IPS-NIHi7 (cell line): ENCODE measurements around the gene TAOK2.
"Not testable (repeated sequence)": the region's sequence is repeated elsewhere in the genome, so short reads cannot be mapped to it uniquely, and the experiment has no call there.

Experiments used
- DNase-seq: peaks from one replicate; pipeline ENCODE4 v3.0.0; 2012; ENCODE audit warnings: mixed read lengths; ENCODE audit errors: extremely low spot score

The TAOK2 gene

GRCh38 chr16:30023586-30023985 lies 49.9 kb downstream of the TAOK2 start:
- no peak for DNase-seq

DNA sequence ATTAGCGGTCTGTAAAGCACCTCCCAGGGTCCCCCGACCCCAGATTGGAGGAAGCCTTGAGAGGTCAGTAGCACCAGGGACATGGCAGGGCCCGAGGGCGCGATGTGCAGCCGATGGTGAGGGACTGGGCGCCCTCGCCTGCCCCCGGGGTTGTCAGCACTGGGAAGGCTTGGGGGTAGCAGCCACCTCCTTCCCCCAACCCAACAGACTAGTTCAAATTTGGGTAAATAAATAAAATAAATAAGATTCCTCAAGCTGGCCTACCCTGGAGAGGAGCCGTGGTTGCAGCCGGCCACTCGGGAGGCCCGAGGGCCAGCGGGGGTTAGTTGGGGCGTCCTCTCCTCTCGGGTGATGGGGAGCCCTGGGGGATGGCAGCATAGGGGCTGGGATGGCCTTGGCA lies 50.8 kb downstream of the TAOK2 start:
- no peak for DNase-seq

DNA sequence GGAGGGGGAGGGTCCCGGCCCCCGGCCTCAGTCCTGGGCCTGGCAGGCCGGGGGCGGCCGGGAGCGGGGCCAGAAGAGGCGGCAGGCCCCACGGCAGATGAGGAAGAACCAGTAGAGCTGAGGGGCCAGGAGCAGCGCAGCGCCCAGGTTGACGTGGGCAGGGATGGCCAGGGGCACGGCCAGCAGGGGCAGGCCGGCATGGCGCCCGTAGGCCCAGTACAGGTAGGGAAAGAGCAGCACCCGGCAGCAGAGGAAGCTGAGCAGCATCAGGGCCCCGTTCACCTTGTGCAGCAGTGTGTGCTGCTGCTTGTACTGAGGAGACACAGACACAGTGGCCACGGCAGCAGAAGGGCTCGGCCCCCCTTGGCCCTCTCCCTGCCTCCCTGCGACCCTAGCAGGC lies 51.5 kb downstream of the TAOK2 start:
- DNase-seq, result no peak

- DNase-seq, result no peak
These were observed 51.9 kb downstream of the TAOK2 start for GRCh38 chr16:30025574-30025973.

DNA sequence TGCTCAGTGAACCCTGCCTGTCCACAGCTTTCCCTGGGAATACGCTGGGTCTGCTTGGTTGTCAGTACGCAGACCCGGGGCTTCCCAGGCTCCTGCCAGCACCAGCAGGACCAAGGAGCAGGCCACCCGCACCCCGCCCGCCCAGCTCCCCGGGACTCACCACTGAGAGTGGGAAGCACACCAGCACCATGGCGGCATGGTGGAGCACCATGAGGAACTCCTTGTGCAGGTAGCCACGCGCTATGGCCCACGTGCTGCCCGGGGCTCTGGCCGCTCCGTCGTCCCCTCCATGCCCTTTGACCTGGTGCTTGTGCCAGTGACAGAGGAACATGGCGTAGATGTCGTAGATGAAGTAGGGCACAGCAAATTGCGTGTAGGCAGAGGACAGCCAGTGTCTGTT lies 52.8 kb downstream of the TAOK2 start:
- DNase-seq, result no peak

DNA sequence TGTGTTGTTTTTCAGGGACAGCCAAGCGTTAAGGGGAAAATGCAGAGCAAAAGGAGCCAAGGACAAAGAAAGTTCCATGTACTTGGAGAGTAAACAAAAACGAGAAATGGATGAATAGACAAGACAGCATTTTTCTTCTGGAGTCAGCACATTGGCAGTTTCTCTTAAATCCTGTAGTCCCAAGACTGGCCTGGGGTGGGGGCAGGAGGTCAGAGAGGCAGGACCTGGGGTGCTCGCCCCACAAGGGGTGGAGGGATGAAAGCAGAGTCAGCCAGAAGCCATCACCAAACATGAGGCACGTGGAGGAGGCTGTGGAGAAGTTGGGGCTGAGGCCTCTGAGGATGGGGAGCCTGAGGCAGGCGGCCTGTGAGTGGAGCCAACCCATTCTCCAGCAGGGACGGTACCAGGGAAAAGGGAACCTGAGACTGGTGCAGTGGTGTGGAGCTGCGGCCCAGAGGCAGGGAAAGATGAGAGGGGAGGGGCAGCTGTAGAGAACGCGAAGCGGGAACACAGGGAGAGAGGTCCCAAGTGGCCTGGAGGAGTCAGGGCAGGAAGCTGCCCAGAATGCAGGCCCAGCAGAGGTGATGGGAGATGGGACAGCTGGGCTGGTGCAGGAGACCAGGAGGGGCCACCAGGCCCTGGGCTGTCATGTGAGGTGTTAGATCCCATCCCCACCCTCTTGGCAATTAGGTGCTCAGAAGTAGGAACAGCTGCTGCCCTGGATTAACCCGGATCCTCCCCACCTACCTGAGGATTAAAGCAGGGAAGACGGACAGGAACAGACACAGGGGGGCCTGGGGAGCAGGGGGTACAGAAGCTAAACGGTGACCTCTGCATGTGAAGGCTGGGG lies 54.1 kb downstream of the TAOK2 start:
- DNase-seq, result no peak

- peak; percentile 61 for DNase-seq
These were observed 54.9 kb downstream of the TAOK2 start for GRCh38 chr16:30028438-30029076.

DNA sequence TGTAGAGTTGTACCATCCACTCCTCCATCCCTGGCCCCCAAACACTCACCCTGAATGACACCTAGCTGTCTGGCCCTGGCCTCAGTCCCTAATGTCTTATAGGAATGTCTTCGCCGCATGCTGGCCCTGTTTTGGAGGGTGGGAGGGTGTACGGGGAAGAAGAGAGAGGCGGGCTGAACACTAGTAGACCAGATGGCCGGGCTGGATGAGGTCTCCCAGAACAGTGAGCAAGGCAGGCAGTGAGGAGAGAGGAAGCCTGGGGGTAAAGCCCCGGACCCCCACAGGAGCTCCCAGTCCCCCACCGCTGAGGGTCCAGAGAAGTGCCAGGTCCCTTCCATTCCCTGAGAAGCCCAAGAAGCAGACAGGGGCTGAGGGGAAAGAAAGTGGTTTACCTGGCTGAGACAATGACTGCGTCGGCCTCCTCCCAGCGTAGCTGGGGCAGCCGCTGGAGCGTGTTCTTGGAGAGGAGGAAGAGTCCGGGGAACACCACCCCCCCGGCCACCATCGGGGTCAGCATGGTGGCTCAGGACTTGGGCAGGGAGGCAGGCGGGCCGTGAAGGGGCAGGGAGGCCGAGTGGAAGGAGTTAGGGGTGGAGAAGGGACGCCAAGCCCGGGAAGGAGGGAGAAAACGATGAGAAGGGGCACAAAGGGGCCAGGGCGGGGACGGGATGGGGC lies 56.5 kb downstream of the TAOK2 start:
- DNase-seq, result no peak

DNA sequence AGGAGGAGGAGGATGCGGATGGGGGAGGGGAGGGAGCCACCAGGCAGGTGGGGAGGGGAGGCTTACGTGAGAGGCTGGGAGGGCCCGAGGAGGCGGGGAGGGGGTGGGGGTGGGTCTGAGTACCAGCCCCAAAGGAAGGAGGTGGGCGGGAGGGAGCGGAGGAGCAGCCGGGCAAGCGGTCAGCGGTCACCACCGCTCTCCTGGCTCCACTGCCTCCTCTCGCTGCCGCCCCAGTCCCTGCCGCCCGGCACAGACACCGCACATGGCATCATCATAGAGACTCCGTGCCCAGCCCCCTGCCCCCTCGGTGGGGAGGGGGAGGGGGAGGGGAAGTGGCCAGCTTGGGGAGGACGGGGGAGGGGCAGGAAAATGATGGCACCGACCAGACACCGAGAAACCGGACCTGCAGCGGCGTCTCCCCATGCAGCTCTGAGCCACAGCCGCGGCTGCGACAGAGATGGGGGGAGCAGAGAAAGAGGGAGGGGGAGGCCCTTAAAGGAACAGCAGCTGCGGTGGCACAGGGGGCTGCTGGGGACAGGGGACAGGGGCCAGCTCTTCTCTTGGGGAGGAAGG lies 57.3 kb downstream of the TAOK2 start, which contains the start of gene TLCD3B:
TSS of gene TLCD3B (minus strand) at position 431 of the 573 bp plus-strand sequence. CDS start 744 bp downstream, outside the sequence.
- peak; percentile 50 for DNase-seq

DNA sequence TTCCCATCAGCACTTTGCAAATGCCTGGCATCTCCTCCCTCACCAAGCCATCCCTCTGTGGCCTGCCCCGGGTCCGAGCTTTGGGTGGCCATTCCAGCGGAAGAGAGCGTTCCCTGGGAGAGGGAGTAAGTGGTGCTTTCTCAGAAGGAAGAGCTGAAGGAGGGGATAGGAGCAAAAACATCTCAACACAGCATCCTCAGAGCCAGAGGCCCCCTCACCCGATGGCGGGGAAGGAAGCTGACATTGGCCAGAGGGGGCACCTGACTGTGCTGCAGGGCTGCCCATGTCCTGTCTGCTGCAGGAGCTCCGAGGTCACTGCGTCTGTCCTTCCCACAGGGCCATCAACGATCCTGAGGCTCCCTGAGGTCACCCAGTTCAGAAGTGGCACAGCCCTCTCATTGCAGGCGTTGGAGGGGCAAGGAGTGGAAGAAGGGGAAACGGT lies 57.8 kb downstream of the TAOK2 start:
- no peak for DNase-seq

- peak; percentile 84 for DNase-seq
These were observed 58.6 kb downstream of the TAOK2 start for GRCh38 chr16:30032083-30032819.

DNA sequence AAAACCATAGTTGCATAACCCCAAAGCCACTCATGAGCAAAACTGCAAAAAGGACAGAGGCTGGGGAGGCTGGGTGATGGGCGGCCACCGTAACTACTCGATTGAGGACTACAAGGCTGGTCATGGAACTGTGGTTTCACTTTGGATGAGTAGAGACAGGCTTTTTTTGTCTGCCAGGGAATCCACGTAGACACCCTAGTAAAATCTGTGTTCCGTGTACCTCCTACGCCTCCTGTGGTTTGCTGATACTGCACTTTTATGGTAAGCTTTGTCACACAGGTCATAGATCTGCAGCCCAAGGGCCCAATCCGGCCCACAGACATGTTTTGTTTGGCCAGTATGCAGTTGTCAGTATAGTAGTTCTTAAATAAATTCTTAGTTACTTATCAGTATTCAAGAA lies 59.6 kb downstream of the TAOK2 start:
- no peak for DNase-seq

GRCh38 chr16:30040221-30040620 lies 66.6 kb downstream of the TAOK2 start:
- no peak for DNase-seq

GRCh38 chr16:30040690-30041089 lies 67.0 kb downstream of the TAOK2 start:
- not testable (repeated sequence) for DNase-seq

DNA sequence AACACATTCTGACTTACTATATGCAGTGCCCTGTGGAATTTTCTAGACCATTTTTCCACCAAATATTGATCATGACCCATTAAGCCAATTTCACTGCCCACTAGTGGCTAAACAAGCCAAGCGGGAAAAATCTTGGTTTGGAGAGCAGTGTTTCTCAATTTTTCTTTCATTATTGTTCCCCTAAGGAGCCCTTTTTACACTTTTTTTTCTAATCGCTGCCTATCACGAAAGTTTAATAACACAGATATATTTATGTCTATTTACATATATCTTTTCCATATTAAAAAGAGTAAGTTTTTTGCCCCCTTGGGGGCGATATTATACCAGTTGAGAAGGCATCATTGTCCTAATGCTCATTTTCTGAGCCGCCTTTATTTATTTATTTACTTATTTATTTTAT lies 68.2 kb downstream of the TAOK2 start:
- no peak for DNase-seq
